GM21390 (cell line): ENCODE data around the gene FAM204A.
A peak's percentile ranks its signal among the peaks of the same experiment; 100 is the strongest.

ENCODE experiments used
- ATAC-seq: cut with Tn5 transposase; IDR thresholded peaks from one replicate; pipeline ENCODE4 v1.9.1; 2021; ENCODE audit not compliant: unreplicated experiment

FAM204A gene

DNA sequence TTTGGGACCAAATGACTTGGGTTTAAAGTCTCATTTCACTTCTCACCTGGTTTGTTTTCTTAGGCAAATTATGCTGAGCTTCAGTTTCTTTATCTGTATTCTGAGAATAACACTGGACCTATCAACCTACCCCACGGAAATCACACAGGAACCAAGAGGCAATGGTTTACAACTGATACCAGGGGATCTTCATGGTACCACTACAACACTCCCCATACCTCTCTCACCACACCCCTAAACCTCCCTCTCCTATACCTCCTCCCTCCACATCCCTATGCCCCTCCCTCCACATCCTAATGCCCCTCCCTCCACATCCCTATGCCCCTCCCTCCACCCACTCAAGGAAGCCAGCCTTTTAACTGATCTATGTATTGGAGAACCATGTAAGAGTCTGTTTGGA, 9.9 kb downstream of the FAM204A start:
- peak; percentile 87 for ATAC-seq

DNA sequence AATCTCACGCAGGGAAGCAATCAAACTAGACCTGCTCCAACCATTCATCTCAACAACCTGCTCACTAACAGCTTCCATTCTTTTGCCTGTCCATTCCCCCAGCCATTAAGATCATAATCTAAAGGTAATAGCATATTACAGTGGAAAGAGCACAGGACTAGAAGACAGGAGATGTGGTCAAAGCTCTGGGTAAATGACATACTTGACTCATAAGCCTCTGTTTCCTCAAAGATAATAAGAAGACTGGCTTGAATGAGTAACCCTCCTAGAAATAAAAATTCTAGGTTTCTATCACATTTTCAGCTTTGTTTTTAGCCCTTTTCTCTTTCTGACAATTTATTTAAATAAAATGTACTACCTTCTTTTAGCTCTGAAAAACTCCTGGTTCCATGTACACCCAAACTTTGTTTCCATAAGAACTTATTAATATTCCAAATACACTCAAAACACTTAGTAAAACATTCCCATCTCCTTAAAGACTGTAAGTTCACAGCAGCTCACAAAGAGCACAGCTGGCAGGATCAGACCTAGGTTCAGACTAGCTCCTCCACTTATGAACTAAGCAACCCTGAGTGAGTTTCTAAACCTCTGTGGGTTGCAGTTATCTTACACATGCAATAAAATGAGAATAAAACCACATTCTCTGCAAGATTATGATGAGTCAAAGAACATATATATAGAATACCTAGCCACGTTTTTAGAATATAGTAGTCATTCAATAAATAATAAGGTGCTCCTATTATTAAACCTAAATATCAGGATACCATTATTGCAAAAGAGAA, 11.6 kb downstream of the FAM204A start:
- no peak for ATAC-seq

DNA sequence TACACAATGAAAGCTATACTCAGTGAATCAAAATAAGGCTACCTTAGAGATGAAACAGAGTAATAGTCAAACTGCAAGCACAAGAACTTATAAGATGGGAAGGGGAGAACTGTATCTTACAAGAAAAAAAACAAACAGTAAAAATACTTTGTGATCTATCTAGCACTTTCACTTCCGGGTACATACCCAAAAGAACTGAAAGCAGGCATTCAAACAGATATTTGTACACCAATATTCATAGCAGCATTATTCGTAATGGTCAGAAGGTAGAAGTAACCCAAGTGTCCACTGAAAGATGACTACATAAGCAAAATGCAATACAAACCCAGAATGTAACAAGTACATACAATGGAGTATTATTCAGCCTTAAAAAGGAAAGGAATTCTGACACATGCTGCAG, 18.0 kb downstream of the FAM204A start:
- ATAC-seq = no peak

DNA sequence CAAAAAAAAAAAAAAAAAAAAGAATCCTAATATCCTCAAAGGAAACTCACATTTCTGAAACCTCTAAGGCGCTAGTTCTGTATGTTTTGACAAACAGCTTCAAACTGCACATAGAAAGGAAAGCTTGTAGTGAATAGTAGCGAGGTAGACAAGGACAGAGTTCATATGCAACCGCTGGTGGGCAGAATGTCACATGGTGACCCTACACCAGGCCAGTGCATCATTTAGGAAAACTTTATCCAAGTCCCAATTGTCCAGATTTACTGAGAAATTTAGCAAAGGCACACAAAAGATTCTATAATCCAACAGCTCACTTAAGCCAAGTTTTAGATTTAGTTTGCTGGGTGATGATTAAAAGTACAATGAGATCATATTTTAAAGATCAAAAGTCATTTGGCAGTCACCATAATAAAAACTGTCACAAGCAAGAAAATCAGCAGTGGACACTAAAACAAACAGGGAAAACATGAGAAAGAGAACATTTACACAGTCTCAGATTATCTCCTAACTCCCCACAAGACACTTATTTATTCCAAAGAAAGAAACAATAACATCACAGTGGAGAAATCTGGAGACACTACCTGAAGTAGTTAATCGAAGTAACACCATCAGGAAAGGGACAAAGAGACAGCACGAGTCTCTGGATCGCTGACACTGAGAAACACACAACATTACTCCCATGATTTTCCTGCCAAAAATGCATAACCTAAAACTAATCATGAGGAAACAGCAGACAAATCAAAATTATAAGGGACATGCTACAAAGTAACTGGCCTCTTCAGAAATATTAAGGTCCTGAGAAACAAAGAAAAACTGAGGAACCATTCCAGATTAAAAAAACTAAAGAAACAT, 20.2 kb downstream of the FAM204A start:
- ATAC-seq = no peak

DNA sequence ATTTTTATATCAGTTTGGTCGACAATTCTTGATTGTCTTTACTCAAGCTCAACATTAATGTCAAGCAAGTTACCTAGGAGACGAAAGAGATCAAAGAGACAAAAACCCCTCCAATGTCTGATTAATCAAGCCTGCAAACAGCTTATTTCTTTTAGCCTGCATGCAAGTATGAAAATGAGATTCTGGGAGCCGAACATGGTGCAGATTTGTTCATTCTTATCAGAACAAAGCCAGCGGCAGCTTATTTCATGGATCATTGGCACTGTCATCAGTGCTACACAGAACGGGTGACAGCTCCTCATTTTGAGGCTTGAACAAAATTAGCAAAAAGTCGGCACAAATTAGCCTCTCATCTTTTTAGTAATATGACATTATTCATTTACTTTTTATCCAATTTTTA, 26.5 kb downstream of the FAM204A start:
- no peak for ATAC-seq

DNA sequence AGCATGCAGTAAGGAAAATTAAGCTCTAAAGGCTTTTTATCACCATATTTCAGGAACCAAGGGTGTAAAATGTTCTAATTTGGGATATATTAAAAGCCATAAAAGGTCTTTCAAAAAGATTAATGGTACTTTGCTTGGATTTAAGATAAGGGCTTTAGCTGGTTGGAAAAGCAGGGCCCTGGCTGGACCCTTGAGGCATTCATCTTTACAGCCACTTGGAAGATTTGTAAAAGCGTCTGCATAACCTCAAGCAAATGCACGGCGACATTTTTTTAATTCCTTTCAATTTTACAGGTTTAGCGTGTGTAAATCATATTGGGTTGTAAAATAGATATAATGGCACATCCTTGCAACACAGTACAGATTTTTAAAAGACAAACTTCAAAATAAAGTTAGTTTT, 27.2 kb downstream of the FAM204A start:
- ATAC-seq = no peak

DNA sequence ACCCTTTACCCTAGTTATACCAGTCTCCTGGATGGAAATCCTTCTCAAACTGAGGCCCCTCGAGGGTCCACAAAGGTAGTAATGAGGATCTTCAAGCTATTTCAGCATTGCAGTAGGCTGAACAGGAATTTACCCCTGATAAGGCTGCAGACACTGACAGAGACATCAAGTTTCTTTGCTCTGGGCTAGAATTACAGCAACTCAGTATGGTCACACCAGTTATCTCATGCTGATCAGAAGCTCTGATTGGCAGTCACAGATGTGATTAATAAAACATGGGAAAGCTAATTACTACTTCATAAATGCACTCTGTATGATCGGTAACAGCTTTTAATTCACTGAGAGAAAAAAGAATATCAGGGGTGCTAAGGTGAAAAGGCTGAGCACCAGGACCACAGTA, 30.6 kb downstream of the FAM204A start:
- ATAC-seq = no peak

DNA sequence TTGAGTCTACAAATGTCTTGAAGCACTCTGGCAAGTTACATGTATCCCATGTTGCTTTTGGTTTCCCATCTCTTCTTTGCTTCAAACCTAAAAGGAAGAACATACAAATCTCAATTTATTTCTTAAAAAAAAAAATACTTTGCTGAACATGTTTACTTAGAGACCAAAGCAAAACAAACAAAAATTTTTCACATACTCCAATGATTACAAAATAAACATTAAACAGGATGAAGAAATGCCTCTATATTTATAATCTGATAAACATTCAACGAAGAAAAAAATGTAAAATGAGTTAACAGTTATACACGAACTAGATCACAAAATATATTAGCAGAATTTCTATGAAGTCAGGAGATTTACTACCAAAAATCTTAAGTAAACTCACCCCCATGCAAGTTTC, 31.3 kb downstream of the FAM204A start:
- no peak for ATAC-seq

DNA sequence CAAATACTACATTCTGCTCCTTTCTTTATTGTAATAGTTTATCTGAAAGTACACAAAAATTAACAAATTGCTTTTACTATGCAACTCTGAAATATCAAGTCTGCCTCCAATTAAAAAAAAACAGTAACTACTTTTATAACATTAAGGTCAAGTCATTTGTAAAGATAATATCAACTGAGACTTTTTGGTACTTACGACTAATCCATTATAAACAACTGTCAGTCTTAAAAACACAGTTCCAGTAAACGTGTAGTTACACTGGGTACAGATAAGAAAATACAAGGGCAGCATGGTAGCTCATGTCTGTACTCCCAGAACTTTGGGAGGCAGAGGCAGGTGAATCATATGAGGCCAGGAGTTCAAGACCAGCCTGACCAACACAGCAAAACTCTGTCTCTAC, 32.2 kb downstream of the FAM204A start:
- ATAC-seq = no peak

DNA sequence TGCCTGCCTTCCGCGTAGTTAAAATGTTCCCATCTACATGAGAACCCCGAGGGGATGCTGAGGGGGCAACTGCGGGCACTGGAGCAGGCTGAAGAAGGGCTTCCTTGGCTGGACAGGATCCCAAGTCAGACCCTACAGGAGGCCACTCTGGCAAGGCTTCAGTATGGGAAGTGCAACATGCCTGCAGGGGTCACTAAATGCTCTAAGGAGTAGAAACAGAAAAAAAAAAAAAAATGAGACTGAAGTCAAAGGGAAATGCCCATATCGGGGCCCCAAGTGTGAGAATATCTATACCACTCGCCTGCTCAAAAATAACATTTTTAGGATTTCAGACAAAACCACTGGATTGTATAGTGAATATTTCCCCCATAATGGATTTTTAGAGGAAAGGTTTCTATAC, 33.5 kb downstream of the FAM204A start:
- ATAC-seq = no peak

DNA sequence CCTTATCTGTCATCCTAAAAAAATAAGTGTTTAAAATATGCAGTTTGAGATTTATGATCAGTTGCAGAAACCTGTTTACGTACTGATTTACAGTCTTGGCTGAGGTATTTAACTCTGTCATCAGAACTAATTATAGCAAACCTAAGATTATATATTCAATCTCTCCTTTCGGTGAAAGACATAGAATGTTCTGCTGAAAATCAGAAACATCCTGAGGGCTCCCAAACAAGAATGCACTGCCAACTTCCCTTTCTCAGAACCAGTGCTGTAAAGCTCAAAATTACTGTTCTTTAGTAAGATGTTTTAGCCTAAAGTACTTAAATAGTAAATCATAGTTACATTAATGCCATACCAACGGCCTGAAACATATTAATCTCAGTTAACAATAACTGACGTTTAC, 34.3 kb downstream of the FAM204A start:
- ATAC-seq = no peak

DNA sequence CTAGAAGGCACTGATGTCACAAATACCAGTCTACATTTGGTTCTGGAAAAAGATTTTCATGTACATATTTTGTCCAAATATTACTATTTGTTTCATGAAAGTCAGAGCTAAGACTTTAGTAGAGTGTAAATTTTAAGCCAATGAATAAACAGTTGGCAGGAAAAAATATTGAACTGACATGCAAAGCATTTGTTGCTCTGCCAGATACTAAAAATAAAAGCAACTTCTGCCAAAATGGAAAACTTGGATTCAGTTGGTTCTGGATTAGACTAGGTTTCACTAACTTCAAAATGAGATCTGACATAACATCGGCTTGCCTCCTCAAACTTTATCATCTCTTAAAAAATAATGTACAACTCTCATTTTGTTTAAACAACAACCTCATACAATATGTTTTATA, 34.9 kb downstream of the FAM204A start:
- ATAC-seq = no peak

DNA sequence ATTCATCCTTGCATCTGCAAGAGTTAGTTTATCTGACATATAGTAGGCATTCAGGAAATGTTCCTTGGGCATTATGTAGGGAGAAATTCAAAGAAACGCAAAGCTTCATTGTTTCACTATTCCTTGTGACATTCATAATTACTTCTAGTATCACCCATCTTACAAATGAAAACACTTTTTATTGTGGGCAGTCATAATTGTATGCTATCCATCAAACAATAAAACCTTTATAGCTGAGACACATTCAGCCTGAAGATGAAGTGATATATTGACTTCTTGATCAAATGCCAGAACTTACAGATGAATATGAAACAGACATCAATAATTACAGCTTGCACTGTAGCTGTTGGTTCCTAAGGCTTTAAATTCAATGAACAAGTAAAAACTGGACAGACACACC, 36.4 kb downstream of the FAM204A start:
- no peak for ATAC-seq

DNA sequence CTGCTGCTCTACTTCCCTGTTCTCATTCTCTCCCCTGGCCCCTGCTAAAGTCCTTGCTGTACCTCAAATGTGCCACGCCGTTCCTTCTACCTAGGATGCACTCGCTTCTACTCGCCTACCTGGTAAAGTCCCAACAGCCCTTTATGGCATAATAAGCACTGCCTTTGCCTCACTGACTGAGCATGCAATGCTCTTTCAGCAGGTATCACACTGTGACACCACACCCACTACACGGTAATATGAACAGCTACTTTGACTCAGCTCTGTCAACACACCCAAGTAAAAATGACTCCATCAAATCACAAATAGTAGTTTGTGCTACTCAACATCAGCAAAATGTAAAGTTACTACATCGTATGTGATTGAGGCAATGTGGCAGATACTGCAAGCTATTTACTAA, 37.6 kb downstream of the FAM204A start:
- no peak for ATAC-seq

DNA sequence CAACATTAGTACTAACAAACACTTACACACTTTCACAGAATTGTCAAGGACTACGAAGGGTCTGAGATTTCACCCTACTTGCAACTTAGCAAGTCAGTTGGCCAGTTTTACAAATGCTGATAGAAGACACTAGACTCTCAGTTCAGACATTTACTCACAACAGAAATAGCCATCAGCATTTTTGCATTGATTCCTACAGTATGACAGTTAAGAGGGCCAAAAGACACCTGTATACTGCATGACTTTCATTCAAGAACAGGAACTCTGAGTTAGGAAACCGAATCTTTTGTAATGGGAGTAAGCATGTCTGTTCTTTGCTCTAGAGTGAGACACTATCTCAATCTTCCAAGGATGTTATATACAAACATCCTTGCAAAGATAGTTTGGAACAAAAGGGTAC, 40.9 kb downstream of the FAM204A start:
- ATAC-seq = no peak

DNA sequence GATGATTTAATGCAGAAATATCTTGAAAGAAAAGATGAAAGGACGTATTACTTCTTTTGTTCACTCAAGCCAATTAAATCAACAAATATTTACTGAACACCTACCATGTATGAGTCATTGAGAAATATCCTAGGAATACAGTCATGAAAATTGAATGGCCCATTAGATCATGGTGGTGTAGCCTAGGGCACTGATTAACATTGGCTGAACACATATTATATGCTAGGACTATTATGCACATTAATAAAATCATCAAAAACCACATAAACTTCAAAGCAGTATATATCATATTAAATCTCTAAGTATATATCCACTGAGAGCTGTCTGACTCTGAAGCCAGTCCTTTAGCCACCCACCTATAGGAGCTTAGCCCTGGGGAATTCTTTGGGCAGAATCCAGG, 41.8 kb downstream of the FAM204A start:
- ATAC-seq = no peak

DNA sequence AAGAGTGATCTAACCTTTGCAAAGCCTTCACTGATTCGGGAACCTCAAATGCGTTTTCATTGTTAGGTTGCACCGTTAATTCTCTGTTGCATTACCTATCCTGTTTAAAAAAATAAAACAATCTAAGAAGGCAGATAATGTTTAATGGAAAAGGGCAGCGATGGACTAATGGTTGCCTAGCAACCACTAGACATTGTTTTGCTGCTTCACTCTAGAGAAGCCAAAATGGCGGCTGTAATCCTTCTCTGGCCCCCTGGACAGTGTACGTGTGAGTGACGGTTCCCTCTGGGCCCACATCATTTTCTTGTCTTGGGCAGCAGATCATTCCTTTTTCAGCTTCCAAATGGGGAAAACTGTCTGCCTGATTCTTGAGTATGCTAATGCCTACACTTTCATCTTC, 43.3 kb downstream of the FAM204A start:
- no peak for ATAC-seq

DNA sequence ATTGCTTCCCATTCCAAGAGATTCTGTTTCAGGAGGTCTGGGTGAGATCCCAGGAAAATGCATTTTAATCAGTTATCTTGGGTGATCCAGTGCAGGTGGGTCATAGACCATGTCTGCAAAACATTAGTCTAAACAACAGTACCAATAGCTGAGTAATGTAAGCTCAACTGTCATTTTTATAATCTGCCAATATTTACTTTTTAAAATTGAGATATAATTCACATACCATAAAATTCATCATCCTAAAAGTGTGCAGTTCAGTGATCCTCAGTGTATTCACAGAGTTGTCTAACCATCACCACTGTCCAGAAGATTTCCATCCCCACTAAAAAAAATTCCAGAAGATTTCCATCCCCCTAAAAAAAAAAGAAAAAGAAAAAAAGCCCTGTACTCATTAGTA, 51.0 kb downstream of the FAM204A start:
- ATAC-seq = no peak

DNA sequence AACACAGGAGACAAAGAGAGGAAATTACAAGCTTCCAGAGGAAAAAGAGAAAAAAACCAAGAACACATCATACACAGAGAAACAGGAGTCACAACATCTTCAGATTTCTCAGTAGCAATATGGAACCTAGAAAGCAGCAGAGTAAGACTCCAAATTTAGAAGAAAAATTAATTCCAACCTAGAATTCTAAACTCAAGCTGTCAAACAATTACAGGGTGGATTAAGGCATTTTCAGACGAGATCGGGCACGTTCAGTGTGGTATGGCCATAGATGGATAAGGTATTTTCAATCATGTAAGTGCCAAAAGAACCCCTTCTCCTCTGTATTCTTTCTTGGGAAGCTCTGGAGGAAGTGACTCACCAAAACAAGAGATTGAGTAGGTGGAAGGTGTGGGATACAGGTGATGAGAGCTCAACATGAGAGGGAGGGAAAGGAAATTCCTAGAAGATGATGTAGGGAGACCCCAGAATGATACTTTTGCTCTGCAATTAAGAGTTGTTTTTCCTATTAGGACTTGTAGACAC, 51.6 kb downstream of the FAM204A start:
- ATAC-seq = no peak

DNA sequence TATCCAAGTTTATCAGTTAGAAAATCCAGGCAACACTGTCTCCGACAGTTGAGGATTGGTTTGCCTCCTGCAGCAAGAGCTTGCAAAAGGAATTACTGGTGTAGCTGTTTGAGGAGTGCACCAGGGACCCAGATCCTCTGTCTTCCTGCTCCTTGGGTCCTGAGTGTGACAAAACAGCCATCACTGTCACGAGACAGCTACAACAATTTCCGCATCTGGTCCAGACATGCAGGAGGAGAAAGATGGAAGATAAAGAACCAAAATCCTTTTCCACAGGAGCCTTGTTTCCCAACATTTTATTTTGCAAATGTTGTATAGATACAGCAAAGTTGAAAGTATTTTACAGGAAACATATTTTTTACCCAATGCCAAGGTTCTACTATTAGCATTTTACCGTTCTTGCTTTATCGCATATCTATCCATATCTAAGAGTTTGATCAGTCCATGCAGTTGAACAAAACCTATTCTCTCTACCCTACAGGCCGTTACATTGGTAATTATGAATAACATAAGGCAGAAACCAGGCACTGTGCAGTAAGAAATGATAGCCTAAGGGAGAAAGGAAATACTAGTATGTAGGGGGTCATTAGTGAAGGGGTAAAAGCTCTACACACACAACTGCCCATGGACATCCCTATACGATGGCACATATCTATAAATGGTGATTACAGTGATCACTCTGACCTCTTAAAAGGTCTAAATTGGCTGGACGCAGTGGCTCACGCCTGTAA, 54.9 kb downstream of the FAM204A start:
- ATAC-seq = no peak

DNA sequence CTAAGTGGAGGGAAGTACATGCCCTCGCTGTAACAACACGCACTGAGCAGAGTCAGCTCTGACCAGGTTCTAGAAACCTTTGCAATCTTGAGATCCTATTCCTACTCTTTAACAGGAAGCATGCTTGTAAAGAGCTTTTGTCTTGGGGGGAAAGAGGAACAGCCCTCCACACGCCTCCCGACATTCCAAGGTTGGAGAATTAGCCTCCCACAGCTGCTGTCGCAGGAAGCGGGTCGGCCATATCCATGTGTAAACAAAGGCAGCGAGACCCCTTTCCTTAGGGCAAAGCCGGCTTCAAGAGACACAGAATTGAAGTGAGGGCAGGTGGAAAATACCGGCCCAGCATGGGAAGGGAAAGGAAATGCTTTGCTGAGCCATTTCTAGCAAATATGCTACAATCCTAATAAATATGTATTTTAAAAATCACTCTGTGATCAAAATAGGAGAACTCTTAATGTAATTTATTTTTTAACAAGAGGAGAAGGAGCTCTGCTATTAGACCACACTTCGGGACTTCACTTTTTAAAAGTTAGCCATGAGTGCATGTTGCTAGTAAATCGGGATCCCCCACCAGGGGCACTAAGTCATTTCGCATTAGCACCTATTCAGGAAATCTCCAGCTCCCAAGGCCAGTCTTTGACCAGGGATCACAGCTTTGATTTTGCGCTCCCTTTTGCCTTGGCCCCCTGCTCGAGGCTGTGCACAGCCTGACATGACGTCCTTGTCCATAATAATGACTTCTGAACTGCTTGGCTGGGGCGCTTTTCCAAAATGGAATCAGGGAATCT, 55.9 kb downstream of the FAM204A start:
- no peak for ATAC-seq
